ENCODE data around the gene GRXCR2. TPM values are rescaled to one million over a fixed set of nuclear protein-coding genes. Genes with fewer than 3 reads are reported as not detected.

The GRXCR2 gene
- total and polyA plus RNA-seq, 2 of the 13 experiments (the other 11 are each of a cell fraction or from before 2014, with no cell fraction given) = not detected

- no peaks in the 10 kb centered on the region for H3K79me2 ChIP-seq (ENCODE audit: insufficient read depth, low read length)
- ChIA-PET CTCF (ENCODE audit: low intra/inter-chr PET ratio, low total read pairs) (interaction anchor here (1.2 kb wide), 1 partner anchor 145 kb away, joined by 3 read pairs; no protein-coding TSS in a partner anchor), POLR2A (no interaction called here)
- H3K9ac ChIP-seq (ENCODE audit: insufficient read depth, low read depth, low read length) = no peak overlapping the region
- FAIRE-seq = no peak
- no peak for ATAC-seq
- no peaks in the 10 kb centered on the region for H4K20me1 ChIP-seq (ENCODE audit: insufficient read depth, low read length)
- peaks cover 0 to 3% of the 10 kb centered on the region in 2 experiments; a peak in 3 of 5 replicates for H3K27me3 ChIP-seq (ENCODE audit: control insufficient read depth in 1 of 2, insufficient read depth in 2 of 2, low read length in 2 of 2)
- BruUV-seq (replicated peaks) = no TSS peak
- intact Hi-C loops (cut with micrococcal nuclease; ENCODE audit: unreplicated experiment) = no loop called here
- no peak overlapping the region for H3K27ac ChIP-seq (ENCODE audit: extremely low read length, insufficient read depth, low read length)
- 17% methylated on average over 2 of the region's 3 CpGs for WGBS (ENCODE audit: low lambda C conversion rate)
- no peaks in the 10 kb centered on the region for H3K36me3 ChIP-seq (replicated peaks in 1 of 2; ENCODE audit: control insufficient read depth in 1 of 2, insufficient read depth in 2 of 2, low read length in 2 of 2)
- H3K4me3 ChIP-seq (replicated peaks in 1 of 3; ENCODE audit: insufficient read depth in 1 of 3, low read depth in 2 of 3, low read length in 3 of 3) = no peak overlapping the region
- H3K4me1 ChIP-seq (ENCODE audit: insufficient read depth, low read length) = no peaks in the 10 kb centered on the region
- no peaks in the 10 kb centered on the region for H3K9me3 ChIP-seq (ENCODE audit: low read length)
- no peak overlapping the region for H2AFZ ChIP-seq (ENCODE audit: low read length)
- H3K4me2 ChIP-seq (ENCODE audit: low read depth, low read length) = no peak overlapping the region
- in situ Hi-C loops (cut with HindIII; ENCODE audit: extremely low pct_ligation_motif_present, low pct_unique_long_range_greater_than_20kb) = no loop called here
- DNase-seq (ENCODE audit: low spot score) = no peak
- TF ChIP-seq ZNF589 (CRISPR knock-in tag; conservative IDR thresholded peaks at IDR 0.05) (no peak), EEA1 (CRISPR knock-in tag; IDR thresholded peaks at IDR 0.05; ENCODE audit: borderline replicate concordance) (no peak), HMGA1 (CRISPR knock-in tag; conservative IDR thresholded peaks at IDR 0.05) (no peak), GATAD2A (CRISPR knock-in tag; IDR thresholded peaks at IDR 0.05) (no peak), SNAPC5 (CRISPR knock-in tag; IDR thresholded peaks at IDR 0.05; ENCODE audit: borderline replicate concordance) (no peak), SMAD9 (CRISPR knock-in tag; IDR thresholded peaks at IDR 0.05) (no peak), NR2C2 (CRISPR knock-in tag; IDR thresholded peaks at IDR 0.05; ENCODE audit: borderline replicate concordance) (no peak), ZNF567 (CRISPR knock-in tag; IDR thresholded peaks at IDR 0.05; ENCODE audit: borderline replicate concordance) (no peak), NFE2L1 (CRISPR knock-in tag; IDR thresholded peaks at IDR 0.05; ENCODE audit: borderline replicate concordance) (no peak), ZBTB14 (CRISPR knock-in tag; IDR thresholded peaks at IDR 0.05) (no peak), RNF2 (conservative IDR thresholded peaks at IDR 0.05; ENCODE audit: low read depth) (no peak), POLR2A (IDR thresholded peaks at IDR 0.05; ENCODE audit: insufficient read depth in 1 of 2, low read depth in 2 of 2, low read length in 2 of 2) (no peak), ZNF703 (CRISPR knock-in tag; IDR thresholded peaks at IDR 0.05; ENCODE audit: borderline replicate concordance) (no peak), ZNF350 (CRISPR knock-in tag; IDR thresholded peaks at IDR 0.05; ENCODE audit: borderline replicate concordance, low read depth) (no peak), BCLAF1 (IDR thresholded peaks at IDR 0.05) (no peak)
- TF ChIP-seq, protein P1, sequence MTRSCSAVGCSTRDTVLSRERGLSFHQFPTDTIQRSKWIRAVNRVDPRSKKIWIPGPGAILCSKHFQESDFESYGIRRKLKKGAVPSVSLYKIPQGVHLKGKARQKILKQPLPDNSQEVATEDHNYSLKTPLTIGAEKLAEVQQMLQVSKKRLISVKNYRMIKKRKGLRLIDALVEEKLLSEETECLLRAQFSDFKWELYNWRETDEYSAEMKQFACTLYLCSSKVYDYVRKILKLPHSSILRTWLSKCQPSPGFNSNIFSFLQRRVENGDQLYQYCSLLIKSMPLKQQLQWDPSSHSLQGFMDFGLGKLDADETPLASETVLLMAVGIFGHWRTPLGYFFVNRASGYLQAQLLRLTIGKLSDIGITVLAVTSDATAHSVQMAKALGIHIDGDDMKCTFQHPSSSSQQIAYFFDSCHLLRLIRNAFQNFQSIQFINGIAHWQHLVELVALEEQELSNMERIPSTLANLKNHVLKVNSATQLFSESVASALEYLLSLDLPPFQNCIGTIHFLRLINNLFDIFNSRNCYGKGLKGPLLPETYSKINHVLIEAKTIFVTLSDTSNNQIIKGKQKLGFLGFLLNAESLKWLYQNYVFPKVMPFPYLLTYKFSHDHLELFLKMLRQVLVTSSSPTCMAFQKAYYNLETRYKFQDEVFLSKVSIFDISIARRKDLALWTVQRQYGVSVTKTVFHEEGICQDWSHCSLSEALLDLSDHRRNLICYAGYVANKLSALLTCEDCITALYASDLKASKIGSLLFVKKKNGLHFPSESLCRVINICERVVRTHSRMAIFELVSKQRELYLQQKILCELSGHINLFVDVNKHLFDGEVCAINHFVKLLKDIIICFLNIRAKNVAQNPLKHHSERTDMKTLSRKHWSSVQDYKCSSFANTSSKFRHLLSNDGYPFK (CRISPR knock-in tag; IDR thresholded peaks at IDR 0.05; ENCODE audit: borderline replicate concordance) = no peak
- TF ChIP-seq, protein P2, sequence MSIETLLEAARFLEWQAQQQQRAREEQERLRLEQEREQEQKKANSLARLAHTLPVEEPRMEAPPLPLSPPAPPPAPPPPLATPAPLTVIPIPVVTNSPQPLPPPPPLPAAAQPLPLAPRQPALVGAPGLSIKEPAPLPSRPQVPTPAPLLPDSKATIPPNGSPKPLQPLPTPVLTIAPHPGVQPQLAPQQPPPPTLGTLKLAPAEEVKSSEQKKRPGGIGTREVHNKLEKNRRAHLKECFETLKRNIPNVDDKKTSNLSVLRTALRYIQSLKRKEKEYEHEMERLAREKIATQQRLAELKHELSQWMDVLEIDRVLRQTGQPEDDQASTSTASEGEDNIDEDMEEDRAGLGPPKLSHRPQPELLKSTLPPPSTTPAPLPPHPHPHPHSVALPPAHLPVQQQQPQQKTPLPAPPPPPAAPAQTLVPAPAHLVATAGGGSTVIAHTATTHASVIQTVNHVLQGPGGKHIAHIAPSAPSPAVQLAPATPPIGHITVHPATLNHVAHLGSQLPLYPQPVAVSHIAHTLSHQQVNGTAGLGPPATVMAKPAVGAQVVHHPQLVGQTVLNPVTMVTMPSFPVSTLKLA (IDR thresholded peaks at IDR 0.05) = no peak
Observed at GRCh38 chr5:145903867-145904266, 31.1 kb upstream of the GRXCR2 start.
